ENCODE measurements around the gene NR2F6. TPM values are rescaled to one million over a fixed set of nuclear protein-coding genes. Genes with fewer than 3 reads are reported as not detected.
A peak's percentile ranks its signal among the peaks of the same experiment; 100 is the strongest.

Gene NR2F6
- total and polyA plus RNA-seq, 2 experiments from 2014 or later, result 64.0 to 209 TPM

DNA sequence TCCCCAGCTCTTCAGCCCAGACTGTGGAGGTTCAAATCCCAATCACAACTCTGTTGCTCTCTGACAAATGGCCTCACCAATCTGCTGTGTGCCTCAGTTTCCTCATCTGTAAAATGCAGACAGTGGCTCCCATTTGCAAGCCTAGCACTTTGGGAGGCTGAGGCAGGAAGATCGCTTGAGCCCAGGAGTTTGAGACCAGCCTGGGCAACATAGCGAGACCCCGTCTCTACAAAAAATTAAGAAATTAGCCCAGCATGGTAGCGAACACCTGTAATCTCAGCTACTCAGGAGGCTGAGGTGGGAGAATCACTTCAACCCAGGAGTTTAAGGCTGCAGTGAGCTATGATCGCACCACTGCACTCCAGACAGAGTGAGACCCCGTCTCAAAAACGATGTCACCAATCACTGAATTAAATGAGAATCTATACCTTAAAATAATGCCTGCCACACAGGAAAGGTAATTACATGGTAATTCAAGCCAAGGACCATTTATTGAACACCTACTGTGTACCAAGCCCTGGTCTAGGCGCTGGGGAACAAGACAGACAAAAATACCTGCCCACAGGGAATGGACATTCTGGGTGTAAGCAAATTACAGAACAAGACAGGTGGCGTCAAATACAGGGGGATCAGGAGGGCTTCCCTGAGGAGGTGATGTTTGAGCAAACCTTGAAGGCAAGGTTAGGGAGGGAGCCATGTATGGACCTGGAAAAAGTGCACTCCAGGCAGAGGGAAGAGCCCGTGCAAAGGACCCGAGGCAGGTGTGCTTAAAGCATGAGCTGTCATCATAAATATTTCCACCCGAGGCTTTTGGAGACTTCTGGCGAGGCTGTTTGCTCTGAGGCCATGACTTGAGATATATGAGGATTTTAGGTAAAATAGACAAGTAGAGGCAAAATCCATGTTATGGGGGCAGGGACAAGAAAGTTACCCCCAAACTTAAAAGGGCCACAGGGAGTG, 7.7 kb downstream of the NR2F6 start (continued):
- TF ChIP-seq, protein P1, sequence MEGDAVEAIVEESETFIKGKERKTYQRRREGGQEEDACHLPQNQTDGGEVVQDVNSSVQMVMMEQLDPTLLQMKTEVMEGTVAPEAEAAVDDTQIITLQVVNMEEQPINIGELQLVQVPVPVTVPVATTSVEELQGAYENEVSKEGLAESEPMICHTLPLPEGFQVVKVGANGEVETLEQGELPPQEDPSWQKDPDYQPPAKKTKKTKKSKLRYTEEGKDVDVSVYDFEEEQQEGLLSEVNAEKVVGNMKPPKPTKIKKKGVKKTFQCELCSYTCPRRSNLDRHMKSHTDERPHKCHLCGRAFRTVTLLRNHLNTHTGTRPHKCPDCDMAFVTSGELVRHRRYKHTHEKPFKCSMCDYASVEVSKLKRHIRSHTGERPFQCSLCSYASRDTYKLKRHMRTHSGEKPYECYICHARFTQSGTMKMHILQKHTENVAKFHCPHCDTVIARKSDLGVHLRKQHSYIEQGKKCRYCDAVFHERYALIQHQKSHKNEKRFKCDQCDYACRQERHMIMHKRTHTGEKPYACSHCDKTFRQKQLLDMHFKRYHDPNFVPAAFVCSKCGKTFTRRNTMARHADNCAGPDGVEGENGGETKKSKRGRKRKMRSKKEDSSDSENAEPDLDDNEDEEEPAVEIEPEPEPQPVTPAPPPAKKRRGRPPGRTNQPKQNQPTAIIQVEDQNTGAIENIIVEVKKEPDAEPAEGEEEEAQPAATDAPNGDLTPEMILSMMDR (conservative IDR thresholded peaks at IDR 0.05; ENCODE audit: low read depth in 2 of 2), result no peak
- TF ChIP-seq JUNB (IDR thresholded peaks at IDR 0.05; ENCODE audit: unreplicated experiment) (no peak), STAT1 (IDR thresholded peaks at IDR 0.05; ENCODE audit: unreplicated experiment) (no peak), ZNF331 (CRISPR knock-in tag; IDR thresholded peaks at IDR 0.05; ENCODE audit: low read depth) (no peak), NANOG (IDR thresholded peaks at IDR 0.05; ENCODE audit: borderline replicate concordance) (no peak), EZH2 (IDR thresholded peaks at IDR 0.05; ENCODE audit: low read depth, unreplicated experiment) (no peak)
- TF ChIP-seq, protein P2, sequence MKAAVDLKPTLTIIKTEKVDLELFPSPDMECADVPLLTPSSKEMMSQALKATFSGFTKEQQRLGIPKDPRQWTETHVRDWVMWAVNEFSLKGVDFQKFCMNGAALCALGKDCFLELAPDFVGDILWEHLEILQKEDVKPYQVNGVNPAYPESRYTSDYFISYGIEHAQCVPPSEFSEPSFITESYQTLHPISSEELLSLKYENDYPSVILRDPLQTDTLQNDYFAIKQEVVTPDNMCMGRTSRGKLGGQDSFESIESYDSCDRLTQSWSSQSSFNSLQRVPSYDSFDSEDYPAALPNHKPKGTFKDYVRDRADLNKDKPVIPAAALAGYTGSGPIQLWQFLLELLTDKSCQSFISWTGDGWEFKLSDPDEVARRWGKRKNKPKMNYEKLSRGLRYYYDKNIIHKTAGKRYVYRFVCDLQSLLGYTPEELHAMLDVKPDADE (IDR thresholded peaks at IDR 0.05), result no peak
- TF ChIP-seq, protein P3, sequence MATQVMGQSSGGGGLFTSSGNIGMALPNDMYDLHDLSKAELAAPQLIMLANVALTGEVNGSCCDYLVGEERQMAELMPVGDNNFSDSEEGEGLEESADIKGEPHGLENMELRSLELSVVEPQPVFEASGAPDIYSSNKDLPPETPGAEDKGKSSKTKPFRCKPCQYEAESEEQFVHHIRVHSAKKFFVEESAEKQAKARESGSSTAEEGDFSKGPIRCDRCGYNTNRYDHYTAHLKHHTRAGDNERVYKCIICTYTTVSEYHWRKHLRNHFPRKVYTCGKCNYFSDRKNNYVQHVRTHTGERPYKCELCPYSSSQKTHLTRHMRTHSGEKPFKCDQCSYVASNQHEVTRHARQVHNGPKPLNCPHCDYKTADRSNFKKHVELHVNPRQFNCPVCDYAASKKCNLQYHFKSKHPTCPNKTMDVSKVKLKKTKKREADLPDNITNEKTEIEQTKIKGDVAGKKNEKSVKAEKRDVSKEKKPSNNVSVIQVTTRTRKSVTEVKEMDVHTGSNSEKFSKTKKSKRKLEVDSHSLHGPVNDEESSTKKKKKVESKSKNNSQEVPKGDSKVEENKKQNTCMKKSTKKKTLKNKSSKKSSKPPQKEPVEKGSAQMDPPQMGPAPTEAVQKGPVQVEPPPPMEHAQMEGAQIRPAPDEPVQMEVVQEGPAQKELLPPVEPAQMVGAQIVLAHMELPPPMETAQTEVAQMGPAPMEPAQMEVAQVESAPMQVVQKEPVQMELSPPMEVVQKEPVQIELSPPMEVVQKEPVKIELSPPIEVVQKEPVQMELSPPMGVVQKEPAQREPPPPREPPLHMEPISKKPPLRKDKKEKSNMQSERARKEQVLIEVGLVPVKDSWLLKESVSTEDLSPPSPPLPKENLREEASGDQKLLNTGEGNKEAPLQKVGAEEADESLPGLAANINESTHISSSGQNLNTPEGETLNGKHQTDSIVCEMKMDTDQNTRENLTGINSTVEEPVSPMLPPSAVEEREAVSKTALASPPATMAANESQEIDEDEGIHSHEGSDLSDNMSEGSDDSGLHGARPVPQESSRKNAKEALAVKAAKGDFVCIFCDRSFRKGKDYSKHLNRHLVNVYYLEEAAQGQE (IDR thresholded peaks at IDR 0.05; ENCODE audit: unreplicated experiment), result no peak

DNA sequence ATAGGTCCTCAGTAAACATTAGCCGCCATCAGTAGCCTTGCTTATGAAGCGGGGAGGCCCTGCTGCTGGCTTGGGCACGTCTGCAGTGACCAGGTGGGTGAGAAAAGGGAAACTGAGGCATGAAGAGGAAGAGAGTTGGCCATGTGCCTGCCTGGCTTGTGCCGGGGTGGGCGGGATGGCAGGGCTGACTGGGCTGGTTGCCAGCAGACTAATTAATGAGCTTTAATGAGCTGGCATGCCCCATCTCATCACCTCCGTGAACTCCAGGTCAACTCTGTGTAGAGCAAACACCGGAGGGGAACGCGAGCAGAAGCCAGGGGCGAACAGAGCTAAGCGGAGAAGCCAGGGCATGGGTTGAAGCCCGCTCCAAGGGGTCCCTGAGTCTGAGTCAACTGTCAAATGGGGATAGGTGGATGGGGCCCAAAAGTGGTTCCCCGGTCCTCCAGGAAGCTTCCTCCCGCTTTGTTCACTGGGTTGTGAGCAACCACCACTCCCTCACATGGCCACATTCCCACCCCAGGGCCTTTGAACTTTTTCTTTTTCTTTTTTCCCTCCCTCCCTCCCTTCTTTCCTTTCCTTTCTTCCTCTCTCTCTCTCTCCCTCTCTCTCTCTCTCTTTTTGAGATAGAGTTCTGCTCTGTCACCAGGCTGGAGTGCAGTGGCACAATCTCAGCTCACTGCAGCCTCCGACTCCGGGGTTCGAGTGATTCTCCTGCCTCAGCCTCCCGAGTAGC, 8.7 kb downstream of the NR2F6 start:
- ATAC-seq, result no peak
- Histone ChIP-seq H4K20me1 (replicated peaks; ENCODE audit: insufficient read depth) (peaks cover 23% of the 10 kb centered on the region), H3K27me3 (ENCODE audit: insufficient read depth) (no peaks in the 10 kb centered on the region), H3F3A (replicated peaks; ENCODE audit: low read depth) (peaks cover 36% of the 10 kb centered on the region), H3K4me3 (peak overlapping the region; percentile 39; the same call in 1 of the 2 replicates), H2AFZ (no peak overlapping the region), H3K9me2 (ENCODE audit: insufficient read depth) (no peaks in the 10 kb centered on the region), H3K4me1 (ENCODE audit: insufficient read depth) (peaks cover 12% of the 10 kb centered on the region), H3K36me3 (ENCODE audit: insufficient read depth) (peaks cover 3% of the 10 kb centered on the region; the same call in 1 of the 2 replicates), H3K27ac (ENCODE audit: low read depth) (peak overlapping the region; percentile 89), H3K79me2 (replicated peaks; ENCODE audit: insufficient read depth) (peaks cover 65% of the 10 kb centered on the region), H3K4me2 (peak overlapping the region; percentile 73; the same call in 1 of the 2 replicates)
- Mint-ChIP-seq H3K36me3 (ENCODE audit: low read depth) (peaks cover 45% of the 10 kb centered on the region), H3K27ac (0 out of 2 replicates have a peak overlapping the region, but pooled peaks have one; percentile 48), H3K4me1 (peaks cover 30% of the 10 kb centered on the region), H3K27me3 (ENCODE audit: insufficient read depth, low read depth, poor library complexity) (peaks cover 19% of the 10 kb centered on the region), H3K9me3 (no peaks in the 10 kb centered on the region), H3K4me3 (peak overlapping the region; percentile 85; the same call in 2 of the 3 replicates)
- DNase-seq (ENCODE audit: low spot score), result peak; percentile 30
- TF ChIP-seq, protein P1 (conservative IDR thresholded peaks at IDR 0.05; ENCODE audit: low read depth in 2 of 2), result no peak
- TF ChIP-seq, protein P3 (IDR thresholded peaks at IDR 0.05; ENCODE audit: unreplicated experiment), result no peak
- TF ChIP-seq STAT1 (IDR thresholded peaks at IDR 0.05; ENCODE audit: unreplicated experiment) (no peak), CREB1 (CRISPR knock-in tag; IDR thresholded peaks at IDR 0.05; ENCODE audit: low read depth) (no peak), ZNF331 (CRISPR knock-in tag; IDR thresholded peaks at IDR 0.05; ENCODE audit: low read depth) (no peak), EZH2phosphoT487 (IDR thresholded peaks at IDR 0.05; ENCODE audit: unreplicated experiment) (no peak), JUNB (IDR thresholded peaks at IDR 0.05; ENCODE audit: unreplicated experiment) (no peak), POLR2AphosphoS5 (IDR thresholded peaks at IDR 0.05; ENCODE audit: low read depth) (no peak)

Data from GM23338 (cell line).